ENCODE measurements around the gene CACTIN.
A peak's percentile ranks its signal among the peaks of the same experiment; 100 is the strongest.

CACTIN gene

DNA sequence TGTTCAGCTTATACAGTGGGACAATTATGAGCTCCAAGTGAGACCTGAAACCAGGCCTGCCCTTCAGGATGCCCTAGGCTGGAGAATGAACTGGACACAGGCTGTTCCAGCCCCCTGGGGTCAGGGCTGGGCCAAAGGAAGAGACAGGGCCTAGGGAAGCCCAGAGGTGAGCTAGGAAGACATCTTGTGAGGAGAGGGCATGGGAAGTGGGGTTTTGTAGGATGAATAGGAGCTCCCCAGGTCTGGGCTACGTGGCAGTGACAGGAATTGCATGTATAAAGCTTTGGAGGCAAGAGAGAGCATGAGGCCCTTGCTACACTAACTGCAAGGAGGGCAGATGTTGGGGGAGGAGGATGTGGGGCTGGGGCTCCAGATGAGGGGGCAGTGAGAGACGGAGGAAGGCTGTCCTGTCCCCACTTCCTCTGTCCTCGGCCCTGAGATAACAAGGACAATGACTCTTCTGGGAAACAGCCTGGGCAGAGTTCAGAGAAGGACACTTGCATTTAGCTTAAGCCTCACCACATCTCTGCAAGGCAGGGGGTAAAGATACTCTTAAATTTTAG, 18.4 kb downstream of the CACTIN start:
- DNase-seq: no peak

DNA sequence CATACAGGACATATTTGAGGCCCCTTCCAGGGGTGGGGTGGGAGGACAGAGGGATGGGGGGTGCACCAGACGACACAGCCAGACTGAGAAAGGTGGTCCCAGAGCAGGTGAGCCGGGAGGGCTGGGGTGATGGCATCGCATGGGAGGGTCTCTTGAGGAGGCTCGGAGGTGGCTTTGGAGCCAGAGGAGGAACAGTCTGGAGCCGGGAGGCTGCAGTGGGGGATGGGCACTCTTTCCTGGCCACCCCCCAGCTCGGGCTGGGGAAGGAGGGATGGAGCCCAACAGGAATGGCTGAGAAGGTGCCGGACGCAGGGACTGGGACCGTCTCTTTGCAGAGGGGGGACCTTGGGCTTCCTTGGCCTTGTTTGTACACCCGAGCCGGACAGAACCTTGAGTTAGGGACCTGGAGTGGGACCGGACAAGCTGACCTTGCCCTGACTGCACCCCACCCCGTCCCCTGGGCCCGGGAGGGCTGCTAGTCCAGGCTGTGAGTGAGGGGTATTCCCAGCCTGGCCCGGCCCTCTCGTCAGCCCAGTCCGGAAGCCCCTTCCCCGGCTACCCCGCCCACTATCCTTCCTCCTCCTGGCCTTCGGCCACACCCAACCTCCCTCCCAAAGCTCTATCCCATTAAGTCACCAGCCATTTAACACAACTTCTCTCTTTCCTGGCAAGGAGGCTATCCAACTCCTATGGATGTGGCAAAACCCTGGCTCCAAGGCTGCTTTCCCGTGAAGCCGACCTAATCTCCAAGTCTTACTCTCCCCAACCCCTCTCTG, 19.1 kb downstream of the CACTIN start:
- DNase-seq: no peak

- peak; percentile 47 for DNase-seq
These were observed 19.8 kb downstream of the CACTIN start, which contains the start of gene TBXA2R for GRCh38 chr19:3606690-3607289. Gene TBXA2R, minus strand, starts transcription at chr19:3606875. Its CDS starts 6,241 bp downstream, at chr19:3600634.

- DNase-seq: no peak
These were observed 20.4 kb downstream of the CACTIN start for GRCh38 chr19:3606174-3606689.

DNA sequence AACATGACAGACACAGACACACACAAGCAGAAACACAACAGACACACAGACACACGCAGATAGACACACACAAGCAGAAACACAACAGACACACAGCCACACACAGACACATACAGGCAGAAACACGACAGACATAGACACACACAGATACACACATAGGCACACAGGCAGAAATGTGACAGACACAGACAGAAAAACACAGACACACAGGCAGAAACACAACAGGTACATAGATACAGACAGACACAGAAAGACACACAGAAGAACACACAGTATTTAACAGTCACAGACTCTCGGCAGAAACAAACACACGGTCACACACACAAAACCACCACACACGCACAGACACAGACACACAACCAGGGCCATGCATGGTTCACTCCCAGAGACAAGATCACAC, 20.8 kb downstream of the CACTIN start:
- DNase-seq: no peak

DNA sequence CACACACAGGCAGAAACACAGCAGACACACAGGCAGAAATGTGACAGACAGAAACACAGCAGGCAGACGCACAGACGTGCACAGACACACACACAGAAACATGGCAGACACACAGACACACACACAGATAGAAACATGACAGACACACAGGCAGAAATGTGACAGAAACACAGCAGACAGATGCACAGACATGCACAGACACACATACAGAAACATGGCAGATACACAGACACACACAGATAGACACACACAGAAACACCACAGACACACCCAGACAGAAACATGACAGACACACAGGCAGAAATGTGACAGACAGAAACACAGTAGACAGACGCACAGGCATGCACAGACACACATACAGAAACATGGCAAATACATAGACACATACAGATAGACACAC, 21.2 kb downstream of the CACTIN start:
- no peak for DNase-seq

DNA sequence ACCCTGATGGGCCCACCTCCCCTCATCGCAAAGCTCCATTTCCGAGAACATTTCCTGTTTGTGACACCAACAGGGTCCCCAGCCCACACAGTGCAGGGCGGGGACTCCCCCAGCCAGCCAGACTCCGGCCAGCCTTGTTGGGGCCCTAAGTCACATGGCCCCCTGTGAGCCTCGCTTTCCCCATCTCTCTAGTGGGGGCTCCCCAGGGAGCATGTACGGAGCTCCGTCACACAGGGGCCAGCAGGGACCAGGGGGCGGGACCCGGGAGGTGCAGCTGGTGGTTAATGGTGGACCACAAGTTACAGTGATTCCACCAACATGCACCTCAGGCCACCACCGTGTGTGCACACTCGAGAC, 21.6 kb downstream of the CACTIN start:
- DNase-seq: no peak

DNA sequence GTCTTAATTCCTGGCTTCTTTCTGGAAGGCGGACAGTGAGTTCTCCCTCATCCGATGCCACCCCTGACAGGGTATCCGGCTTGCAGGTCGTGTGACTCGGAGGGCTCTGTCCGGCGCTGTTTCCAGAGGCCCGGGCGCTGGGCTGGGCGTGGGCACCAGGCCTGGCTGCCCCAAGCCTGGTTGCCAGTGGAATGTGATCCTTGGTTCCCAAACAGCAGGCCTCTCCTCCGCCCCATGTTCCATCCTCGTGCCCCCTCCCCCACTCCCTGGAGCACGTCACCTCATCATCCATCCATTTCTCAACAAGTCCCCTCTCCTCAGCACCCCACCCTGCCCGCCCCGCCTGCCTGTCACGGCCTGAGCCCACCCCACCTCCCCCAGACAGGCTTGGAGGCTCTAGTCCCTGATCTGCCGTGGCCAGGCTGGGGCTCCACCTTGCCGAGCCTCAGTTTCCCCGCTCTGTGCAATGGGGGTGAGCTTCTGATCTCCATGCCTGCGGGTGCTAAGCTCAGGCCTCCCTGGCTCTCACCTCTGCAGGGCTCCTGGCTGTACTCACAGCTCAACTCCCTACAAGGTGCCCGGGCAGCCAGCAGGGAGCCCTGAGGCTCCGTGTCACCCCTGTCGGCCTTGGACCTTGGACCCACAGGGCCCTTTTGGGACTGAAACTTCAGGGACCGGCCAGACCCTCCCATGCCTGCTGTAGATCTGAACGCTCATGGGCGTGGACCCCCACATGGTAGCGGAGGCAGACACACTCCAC, 22.2 kb downstream of the CACTIN start:
- no peak for DNase-seq

GRCh38 chr19:3603121-3603811, 23.3 kb downstream of the CACTIN start:
- DNase-seq: no peak

- no peak for DNase-seq
These were observed 25.6 kb downstream of the CACTIN start for GRCh38 chr19:3601021-3601420.

DNA sequence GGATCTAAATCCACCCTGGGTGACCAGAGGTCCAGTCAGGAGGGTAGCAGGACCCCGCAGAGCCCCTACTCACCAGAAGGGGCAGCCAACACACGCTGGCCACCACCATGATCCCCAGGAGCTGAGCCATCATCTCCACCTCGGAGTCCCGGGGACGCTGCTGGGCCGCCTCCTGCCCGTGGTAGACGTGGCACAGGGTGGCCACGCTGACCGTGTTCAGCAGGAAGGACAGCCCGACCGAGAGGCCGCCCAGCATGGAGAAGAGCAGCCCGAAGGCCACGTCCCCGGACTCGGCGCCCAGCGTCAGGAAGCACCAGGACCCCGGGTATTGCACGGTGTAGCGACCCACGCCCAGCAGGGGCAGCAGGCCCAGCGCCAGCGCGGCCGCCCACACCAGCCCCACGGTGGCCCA, 26.8 kb downstream of the CACTIN start:
- no peak for DNase-seq

DNA sequence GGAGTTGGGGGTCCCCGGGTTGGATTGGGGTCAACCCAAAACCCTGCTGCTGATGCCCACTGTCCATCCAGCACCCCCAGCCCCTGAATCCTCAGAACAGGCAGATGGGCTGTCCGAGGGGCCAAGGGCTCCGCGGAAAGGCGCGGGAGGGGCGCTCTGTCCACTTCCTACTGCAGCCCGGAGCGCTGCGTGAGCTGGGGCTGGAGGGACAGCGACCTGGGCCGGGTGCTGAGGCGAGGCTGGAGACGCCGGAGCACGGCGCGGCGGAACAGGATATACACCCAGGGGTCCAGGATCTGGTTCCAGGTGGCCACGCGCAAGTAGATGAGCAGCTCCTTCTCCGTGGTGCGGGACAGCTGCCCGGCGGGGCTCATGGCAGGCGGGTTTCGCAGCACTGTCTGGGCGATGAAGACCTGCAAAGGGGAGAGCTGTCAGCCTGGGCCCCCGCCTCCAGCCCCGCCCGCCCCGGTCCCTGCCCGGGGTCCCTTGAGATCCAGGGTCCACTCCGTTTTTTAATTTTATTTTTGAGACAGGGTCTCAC, 31.0 kb downstream of the CACTIN start:
- no peak for DNase-seq

GRCh38 chr19:3593156-3593555, 33.4 kb downstream of the CACTIN start:
- DNase-seq: no peak

GRCh38 chr19:3591876-3592613, 34.5 kb downstream of the CACTIN start:
- no peak for DNase-seq

GRCh38 chr19:3590991-3591659, 35.5 kb downstream of the CACTIN start:
- DNase-seq: no peak

DNA sequence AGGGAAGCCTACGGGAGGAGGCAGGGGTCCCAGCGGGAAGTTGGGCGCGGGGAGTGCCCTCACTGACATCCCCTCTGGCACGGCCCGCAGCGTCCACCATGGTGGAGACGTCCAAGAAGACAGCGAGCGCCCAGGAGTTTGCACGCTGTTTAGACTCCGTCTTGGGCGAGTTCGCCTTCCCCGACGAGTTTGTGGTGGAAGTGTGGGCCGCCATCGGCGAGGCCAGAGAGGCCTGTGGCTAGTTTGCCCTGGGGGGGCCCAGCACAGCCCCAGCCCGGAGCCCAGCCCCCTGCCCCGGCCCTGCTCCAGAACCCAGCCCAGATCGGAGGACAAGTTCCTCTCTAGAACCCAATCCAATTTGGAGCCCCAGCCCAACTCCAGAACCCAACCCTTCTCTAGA, 36.6 kb downstream of the CACTIN start:
- DNase-seq: no peak

- no peak for DNase-seq
These were observed 37.2 kb downstream of the CACTIN start for GRCh38 chr19:3589439-3589838.

DNA sequence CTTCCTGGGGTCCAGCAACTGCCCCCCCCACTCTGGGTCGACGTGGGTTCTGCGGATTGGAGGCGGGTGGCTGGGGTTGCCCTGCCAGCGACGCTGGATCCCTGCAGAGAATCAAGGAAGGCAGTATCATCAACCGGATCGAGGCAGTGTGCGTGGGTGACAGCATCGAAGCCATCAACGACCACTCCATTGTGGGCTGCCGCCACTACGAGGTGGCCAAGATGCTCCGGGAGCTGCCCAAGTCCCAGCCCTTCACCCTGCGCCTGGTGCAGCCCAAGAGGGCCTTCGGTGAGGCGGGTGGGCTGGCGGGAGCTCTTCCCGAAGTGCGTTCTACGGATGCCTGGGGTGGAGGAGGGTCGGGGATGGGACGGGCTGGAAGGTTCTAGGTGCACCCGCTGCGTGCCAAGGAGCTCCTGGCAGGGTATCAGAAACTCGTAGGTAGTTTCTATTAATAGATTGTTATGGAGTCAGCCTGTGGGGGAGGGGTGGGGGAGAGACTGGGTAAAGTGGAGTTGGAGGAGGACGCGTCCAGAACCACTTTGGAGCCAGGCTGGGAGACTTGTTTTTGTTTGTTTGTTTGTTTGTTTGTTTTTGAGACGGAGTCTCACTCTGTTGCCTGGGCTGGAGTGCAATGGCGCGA, 39.8 kb downstream of the CACTIN start:
- no peak for DNase-seq

GRCh38 chr19:3586127-3586626, 40.4 kb downstream of the CACTIN start:
- DNase-seq: no peak
